ENCODE results near the gene EEA1.
"Not testable (repeated sequence)": the region's sequence is repeated elsewhere in the genome, so short reads cannot be mapped to it uniquely, and the experiment has no call there.

EEA1 gene

DNA sequence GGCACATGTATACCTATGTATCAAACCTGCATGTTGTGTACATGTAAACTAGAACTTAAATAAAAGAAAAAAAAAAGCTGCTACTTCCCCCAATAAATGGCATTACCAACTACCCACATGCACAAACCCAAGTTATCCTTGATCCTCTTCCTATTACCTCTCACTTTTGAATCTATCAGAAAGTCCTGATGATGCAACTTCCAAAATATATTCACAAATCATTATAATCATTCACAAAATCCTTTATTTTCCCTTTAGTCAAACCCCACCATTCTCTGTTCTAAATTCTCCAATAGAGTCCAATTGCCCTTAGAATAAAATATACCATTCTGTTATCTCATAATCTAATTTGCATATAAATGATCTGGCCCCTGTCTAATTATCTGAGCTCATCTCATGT, 134.3 kb downstream of the EEA1 start:
- no peak for DNase-seq

DNA sequence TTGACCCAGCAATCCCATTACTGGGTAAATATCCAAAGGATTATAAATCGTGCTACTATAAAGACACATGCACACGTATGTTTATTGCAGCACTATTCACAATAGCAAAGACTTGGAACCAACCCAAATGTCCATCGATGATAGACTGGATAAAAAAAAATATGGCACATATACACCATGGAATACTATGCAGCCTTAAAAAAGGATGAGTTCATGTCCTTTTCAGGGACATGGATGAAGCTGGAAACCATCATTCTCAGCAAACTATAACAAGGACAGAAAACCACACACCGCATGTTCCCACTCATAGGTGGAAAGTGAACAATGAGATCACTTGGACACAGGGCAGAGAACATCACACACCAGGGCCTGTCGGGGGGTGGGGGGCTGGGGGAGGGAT, 134.7 kb downstream of the EEA1 start:
- DNase-seq, result not testable (repeated sequence)

- DNase-seq, result no peak
Measured at GRCh38 chr12:92786045-92786444, 143.1 kb downstream of the EEA1 start.

GRCh38 chr12:92785563-92785950, 143.5 kb downstream of the EEA1 start:
- no peak for DNase-seq

GRCh38 chr12:92784797-92785562, 144.1 kb downstream of the EEA1 start:
- peak; percentile 96 for DNase-seq

DNA sequence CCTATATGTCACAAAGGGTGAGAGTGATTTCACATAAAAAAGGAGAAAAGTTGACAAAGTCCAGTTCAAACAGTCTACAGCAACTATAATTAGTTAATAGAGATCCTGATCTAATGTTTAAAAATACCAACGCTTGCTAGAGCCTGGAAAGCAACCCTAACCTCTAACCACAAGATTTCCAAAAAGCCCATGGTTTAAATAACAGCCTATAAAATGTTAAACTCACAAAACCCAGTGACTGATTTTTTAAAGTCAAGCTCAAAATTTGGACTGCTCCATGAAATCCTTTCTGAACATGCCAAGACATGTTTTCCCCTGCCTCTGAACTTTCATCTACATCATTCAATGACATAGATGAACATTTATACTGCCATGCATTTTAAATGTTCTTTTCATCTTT, 144.7 kb downstream of the EEA1 start:
- no peak for DNase-seq

DNA sequence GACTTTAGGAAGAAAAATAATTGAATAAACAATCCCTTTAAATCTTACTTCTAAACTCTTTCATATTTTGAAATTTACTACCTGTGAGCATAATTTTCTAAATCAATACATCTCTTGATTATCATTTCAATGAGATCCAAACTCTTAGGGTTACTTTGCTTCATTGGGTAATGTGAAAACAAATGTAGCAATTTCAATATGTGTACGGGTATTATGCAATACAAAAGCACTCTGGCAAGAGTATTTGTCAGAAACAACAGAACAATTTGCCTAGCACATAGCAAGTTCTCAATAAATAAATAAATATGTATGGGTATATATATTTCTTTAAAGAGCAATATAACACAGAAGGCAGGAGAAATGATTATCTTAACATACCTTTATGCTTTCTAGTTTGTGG, 149.2 kb downstream of the EEA1 start:
- no peak for DNase-seq

- no peak for DNase-seq
Measured at GRCh38 chr12:92778525-92778924, 150.6 kb downstream of the EEA1 start.

GRCh38 chr12:92775416-92775815, 153.7 kb downstream of the EEA1 start:
- no peak for DNase-seq

DNA sequence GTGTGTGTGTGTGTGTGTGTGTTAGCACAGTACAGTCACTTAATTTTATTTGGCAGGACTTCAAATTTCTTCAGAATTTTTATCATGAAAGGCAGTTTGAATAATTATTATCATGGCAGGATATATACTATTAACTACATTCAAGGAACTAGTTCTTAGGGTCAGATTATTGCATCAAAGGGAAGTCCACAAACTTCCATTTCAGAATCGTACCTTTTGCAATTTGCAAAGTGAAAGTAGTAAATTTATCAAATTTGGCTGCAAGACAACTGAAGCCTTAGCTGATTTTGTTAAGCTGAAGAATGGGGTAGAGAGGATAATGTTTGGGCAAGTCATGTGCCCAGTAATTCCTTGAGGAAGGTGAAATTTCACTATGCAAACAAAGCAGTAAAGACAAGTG, 158.1 kb downstream of the EEA1 start:
- no peak for DNase-seq

DNA sequence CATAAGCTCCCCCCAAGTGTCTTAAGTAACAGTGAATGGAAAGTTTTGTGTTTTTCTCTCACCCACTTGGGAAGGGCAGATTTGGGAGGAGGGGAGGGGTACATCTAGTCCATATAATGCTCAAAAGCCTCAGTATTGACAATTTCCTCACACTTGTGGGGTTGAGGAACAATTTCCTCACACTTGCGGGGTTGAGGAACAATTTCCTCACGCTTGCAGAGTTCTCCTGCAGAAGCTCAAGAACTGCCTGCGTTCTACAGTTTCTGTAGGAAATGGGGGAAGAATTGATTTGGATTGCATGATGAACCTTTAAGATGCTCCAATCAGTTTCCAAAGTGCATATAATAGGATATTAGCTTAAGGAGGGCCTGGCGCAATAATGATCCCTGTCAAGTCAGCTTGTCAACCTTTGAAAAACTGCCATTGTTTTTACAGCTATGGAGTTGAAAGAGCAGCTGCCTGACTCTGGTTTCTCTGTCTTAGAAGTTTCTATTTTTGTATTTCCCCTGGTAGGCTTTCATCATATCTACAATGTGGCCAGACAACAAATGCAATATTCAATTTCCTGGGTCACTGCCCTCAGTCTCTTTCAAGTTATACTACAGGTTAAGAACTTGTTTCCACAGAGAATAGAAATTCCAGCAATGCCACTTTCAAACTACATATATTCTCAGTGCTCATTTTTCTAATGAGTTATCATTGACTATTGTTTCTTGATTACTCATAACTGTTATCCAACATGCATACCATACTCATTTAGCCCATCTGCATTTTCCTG, 159.8 kb downstream of the EEA1 start:
- no peak for DNase-seq

GRCh38 chr12:92765871-92766270, 163.2 kb downstream of the EEA1 start:
- DNase-seq, result no peak

GRCh38 chr12:92764831-92765230, 164.3 kb downstream of the EEA1 start:
- DNase-seq, result no peak

- DNase-seq, result no peak
Measured at GRCh38 chr12:92762773-92763172, 166.3 kb downstream of the EEA1 start.

GRCh38 chr12:92759634-92760268, 169.3 kb downstream of the EEA1 start:
- no peak for DNase-seq

- no peak for DNase-seq
Measured at GRCh38 chr12:92757597-92758121, 171.4 kb downstream of the EEA1 start.

DNA sequence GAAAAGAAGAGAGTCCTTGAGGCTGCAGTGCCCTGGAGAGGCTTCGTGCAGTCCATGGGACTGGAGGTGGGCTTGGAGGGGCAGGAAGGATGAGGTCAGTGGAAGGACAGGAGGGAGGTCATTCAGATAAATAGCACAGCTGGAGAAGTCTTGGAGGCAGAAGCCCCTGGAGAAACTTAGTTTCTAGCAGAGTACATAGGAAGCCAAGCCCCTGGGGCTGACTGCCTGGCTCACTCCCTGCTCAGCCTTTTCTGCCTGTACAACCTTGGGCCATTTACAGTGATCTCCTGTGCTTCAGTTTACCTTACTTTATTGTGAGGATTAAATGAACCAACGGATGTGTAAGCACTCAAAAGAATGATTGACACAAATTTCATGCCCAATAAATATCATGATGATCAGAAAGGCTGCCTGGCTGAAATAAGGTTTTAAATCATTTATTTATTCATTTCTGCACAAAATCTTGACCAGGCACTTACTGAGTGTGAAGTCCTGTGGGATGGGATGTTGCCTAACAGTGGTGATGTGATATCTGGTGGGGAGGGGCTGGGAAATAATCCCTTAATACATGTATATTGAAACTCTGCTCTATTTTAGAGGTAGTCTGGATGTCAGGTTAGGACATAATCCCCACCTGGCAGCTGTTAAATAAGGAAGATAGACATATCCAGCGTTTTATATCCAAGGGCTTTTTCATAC, 172.0 kb downstream of the EEA1 start:
- no peak for DNase-seq

- no peak for DNase-seq
Measured at GRCh38 chr12:92753976-92754885, 174.9 kb downstream of the EEA1 start.

GRCh38 chr12:92749691-92750090, 179.4 kb downstream of the EEA1 start:
- not testable (repeated sequence) for DNase-seq

- no peak for DNase-seq
Measured at GRCh38 chr12:92747151-92747550, 181.9 kb downstream of the EEA1 start.

DNA sequence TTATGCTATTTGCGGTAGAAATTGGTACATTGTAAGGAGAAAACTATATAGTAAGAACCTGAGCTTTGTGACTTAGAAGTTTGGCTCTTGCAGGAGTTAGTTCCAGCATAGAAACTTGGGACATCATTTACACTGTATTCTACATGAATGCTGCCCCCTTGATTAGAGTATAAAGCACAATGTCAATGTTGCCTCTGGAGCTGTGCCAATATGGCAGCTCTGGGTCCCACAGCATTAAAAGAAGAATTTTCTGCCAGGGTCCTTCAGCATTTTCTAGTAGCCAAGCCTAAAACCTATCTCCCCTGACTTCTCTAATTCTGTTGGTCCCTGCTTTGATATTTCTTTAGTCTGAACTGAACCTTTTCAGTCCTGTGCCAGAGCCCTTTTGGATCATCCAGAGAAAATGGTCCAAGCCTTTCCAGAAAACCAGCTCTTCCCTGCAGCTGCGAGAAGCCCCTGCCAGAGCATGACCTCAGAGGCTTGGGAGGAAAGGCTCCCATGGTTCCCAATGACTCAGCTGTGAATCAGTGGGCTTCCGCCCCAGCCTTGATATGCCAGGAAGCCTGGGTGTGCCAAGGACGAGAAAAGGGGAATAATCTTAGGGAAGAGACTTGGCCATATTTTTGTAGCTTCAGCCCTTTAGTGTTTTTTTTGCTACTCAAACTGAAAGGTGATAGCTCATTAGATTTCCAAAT, 183.1 kb downstream of the EEA1 start:
- DNase-seq, result no peak

Measured in NCI-H187 treated with DMSO at 0.1 percent for 48 hours (cell line).